ENCODE data around the gene WDR64. TPM values are rescaled to one million over a fixed set of nuclear protein-coding genes. Genes with fewer than 3 reads are reported as not detected.

Gene WDR64
- total RNA-seq = 0.44 TPM in 1 of 2 replicates, not detected in the other

GRCh38 chr1:241652012-241652411 is at the start of gene WDR64:
TSS of gene WDR64 (plus strand) at chr1:241652281. CDS start at chr1:241652485, 204 bp downstream.
- intact Hi-C loops (cut with micrococcal nuclease) = no loop called here

GRCh38 chr1:241603731-241604245 is 48.3 kb upstream of the WDR64 start:
- intact Hi-C loops (cut with micrococcal nuclease) = no loop called here

- intact Hi-C loops (cut with micrococcal nuclease) = no loop called here
Measured at GRCh38 chr1:241605146-241605805, 46.8 kb upstream of the WDR64 start.

- intact Hi-C loops (cut with micrococcal nuclease) = no loop called here
Measured at GRCh38 chr1:241606544-241606943, 45.5 kb upstream of the WDR64 start.

GRCh38 chr1:241607497-241607896 is 44.6 kb upstream of the WDR64 start:
- intact Hi-C loops (cut with micrococcal nuclease) = no loop called here

- intact Hi-C loops (cut with micrococcal nuclease) = no loop called here
Measured at GRCh38 chr1:241608379-241609033, 43.6 kb upstream of the WDR64 start.

GRCh38 chr1:241610056-241610815 is 41.8 kb upstream of the WDR64 start:
- intact Hi-C loops (cut with micrococcal nuclease) = loop anchor here (2.0 kb wide), 1 partner anchor 377 kb away; no protein-coding TSS in a partner anchor

- intact Hi-C loops (cut with micrococcal nuclease) = loop anchor here (1.0 to 2.0 kb wide), 9 partner anchors 16 to 406 kb away; partner anchors contain the start of genes CHML and OPN3
Measured at GRCh38 chr1:241611063-241611462, 41.0 kb upstream of the WDR64 start.

GRCh38 chr1:241611736-241612135 is 40.3 kb upstream of the WDR64 start:
- intact Hi-C loops (cut with micrococcal nuclease) = loop anchor here (1.0 to 2.0 kb wide), 9 partner anchors 16 to 406 kb away; partner anchors contain the start of genes CHML and OPN3

- intact Hi-C loops (cut with micrococcal nuclease) = no loop called here
Measured at GRCh38 chr1:241612533-241613477, 39.3 kb upstream of the WDR64 start.

GRCh38 chr1:241614144-241614543 is 37.9 kb upstream of the WDR64 start:
- intact Hi-C loops (cut with micrococcal nuclease) = no loop called here

GRCh38 chr1:241614572-241614971 is 37.5 kb upstream of the WDR64 start:
- intact Hi-C loops (cut with micrococcal nuclease) = no loop called here

GRCh38 chr1:241615043-241615974 is 36.8 kb upstream of the WDR64 start:
- intact Hi-C loops (cut with micrococcal nuclease) = no loop called here

- intact Hi-C loops (cut with micrococcal nuclease) = no loop called here
Measured at GRCh38 chr1:241617426-241617825, 34.7 kb upstream of the WDR64 start.

GRCh38 chr1:241622669-241623068 is 29.4 kb upstream of the WDR64 start:
- intact Hi-C loops (cut with micrococcal nuclease) = no loop called here

GRCh38 chr1:241624935-241625334 is 27.1 kb upstream of the WDR64 start:
- intact Hi-C loops (cut with micrococcal nuclease) = no loop called here

- intact Hi-C loops (cut with micrococcal nuclease) = loop anchor here (1.0 kb wide), 5 partner anchors 13 to 108 kb away; partner anchors contain the start of genes CHML, FH and OPN3
Measured at GRCh38 chr1:241627453-241628259, 24.4 kb upstream of the WDR64 start.

GRCh38 chr1:241630005-241630404 is 22.1 kb upstream of the WDR64 start:
- intact Hi-C loops (cut with micrococcal nuclease) = loop anchor here (10.0 kb wide), 1 partner anchor 1915 kb away; no protein-coding TSS in a partner anchor
